Measurements from ENCODE around the gene MRPL58. TPM values are rescaled to one million over a fixed set of nuclear protein-coding genes. Genes with fewer than 3 reads are reported as not detected.

The MRPL58 gene
- total RNA-seq, 2 donors from 2014 or later, result 29.7 to 30.1 TPM

GRCh38 chr17:75030161-75030560 lies 17.7 kb downstream of the MRPL58 start:
- H3K27ac ChIP-seq (ENCODE audit: low read depth, low read length), result no peak overlapping the region

GRCh38 chr17:75031972-75032719 lies 19.7 kb downstream of the MRPL58 start:
- 76 to 78% methylated on average over 6 to 10 of the region's 10 CpGs for WGBS, 2 experiments (ENCODE audit: insufficient coverage in 1 of 2, insufficient read length in 1 of 2)
- peak; percentile 73 for DNase-seq
- peaks cover 3% of the 10 kb centered on the region for H3K4me1 Mint-ChIP-seq
- H3K27me3 Mint-ChIP-seq (ENCODE audit: insufficient read depth), result peaks cover 7% of the 10 kb centered on the region
- Histone ChIP-seq H3K4me1 (ENCODE audit: control insufficient read depth, insufficient read depth, low read length) (no peaks in the 10 kb centered on the region), H3K9me3 (ENCODE audit: control insufficient read depth, low read length) (peaks cover 24% of the 10 kb centered on the region), H3K27me3 (ENCODE audit: control insufficient read depth, insufficient read depth, low read length, poor library complexity, severe bottlenecking) (no peaks in the 10 kb centered on the region), H3K27ac (ENCODE audit: low read depth, low read length) (no peak overlapping the region), H3K9ac (ENCODE audit: extremely low read depth, low read length, poor library complexity, severe bottlenecking) (no peak overlapping the region), H3K36me3 (ENCODE audit: control insufficient read depth, insufficient read depth, low read length) (no peaks in the 10 kb centered on the region), H3K4me3 (ENCODE audit: low read length) (no peak overlapping the region)
- H3K27ac Mint-ChIP-seq, result no peak overlapping the region
- no peak for TF ChIP-seq CTCF (conservative IDR thresholded peaks at IDR 0.05)
- H3K36me3 Mint-ChIP-seq (ENCODE audit: low read depth), result peaks cover 8% of the 10 kb centered on the region
- H3K4me3 Mint-ChIP-seq, result peak overlapping the region; percentile 20
- H3K9me3 Mint-ChIP-seq, result peaks cover 42% of the 10 kb centered on the region

More at GRCh38 chr17:75030161-75030560, 17.7 kb downstream of the MRPL58 start:
- H3K4me3 Mint-ChIP-seq, result no peak overlapping the region
- no peaks in the 10 kb centered on the region for H3K4me1 ChIP-seq (ENCODE audit: control insufficient read depth, insufficient read depth, low read length)
- 80 to 96% methylated on average over 4 to 8 of the region's 8 CpGs for WGBS, 2 experiments (ENCODE audit: insufficient coverage in 1 of 2, insufficient read length in 1 of 2)
- no peak for TF ChIP-seq CTCF (conservative IDR thresholded peaks at IDR 0.05)
- no peak overlapping the region for H3K27ac Mint-ChIP-seq
- H3K27me3 ChIP-seq (ENCODE audit: control insufficient read depth, insufficient read depth, low read length, poor library complexity, severe bottlenecking), result no peaks in the 10 kb centered on the region
- peaks cover 61% of the 10 kb centered on the region for H3K9me3 Mint-ChIP-seq
- H3K4me3 ChIP-seq (ENCODE audit: low read length), result no peak overlapping the region
- H3K36me3 ChIP-seq (ENCODE audit: control insufficient read depth, insufficient read depth, low read length), result no peaks in the 10 kb centered on the region
- H3K27me3 Mint-ChIP-seq (ENCODE audit: insufficient read depth), result peaks cover 10% of the 10 kb centered on the region
- no peak overlapping the region for H3K9ac ChIP-seq (ENCODE audit: extremely low read depth, low read length, poor library complexity, severe bottlenecking)
- H3K4me1 Mint-ChIP-seq, result no peaks in the 10 kb centered on the region
- H3K36me3 Mint-ChIP-seq (ENCODE audit: low read depth), result peaks cover 7% of the 10 kb centered on the region
- peaks cover 35% of the 10 kb centered on the region for H3K9me3 ChIP-seq (ENCODE audit: control insufficient read depth, low read length)
- peak; percentile 56 for DNase-seq

GRCh38 chr17:75032720-75033280 lies 20.3 kb downstream of the MRPL58 start:
- H3K27ac Mint-ChIP-seq, result no peak overlapping the region
- peak overlapping the region; percentile 99 for H3K4me3 ChIP-seq (ENCODE audit: low read length)
- H3K27me3 Mint-ChIP-seq (ENCODE audit: insufficient read depth), result peaks cover 6% of the 10 kb centered on the region
- H3K36me3 Mint-ChIP-seq (ENCODE audit: low read depth), result peaks cover 8% of the 10 kb centered on the region
- H3K36me3 ChIP-seq (ENCODE audit: control insufficient read depth, insufficient read depth, low read length), result peaks cover 5% of the 10 kb centered on the region
- H3K9me3 Mint-ChIP-seq, result peaks cover 36% of the 10 kb centered on the region
- peak overlapping the region; percentile 9 for H3K9ac ChIP-seq (ENCODE audit: extremely low read depth, low read length, poor library complexity, severe bottlenecking)
- H3K4me1 Mint-ChIP-seq, result peaks cover 3% of the 10 kb centered on the region
- peak overlapping the region; percentile 97 for H3K4me3 Mint-ChIP-seq
- no peak overlapping the region for H3K27ac ChIP-seq (ENCODE audit: low read depth, low read length)
- peaks cover 22% of the 10 kb centered on the region for H3K9me3 ChIP-seq (ENCODE audit: control insufficient read depth, low read length)
- peak; percentile 60 for DNase-seq
- H3K27me3 ChIP-seq (ENCODE audit: control insufficient read depth, insufficient read depth, low read length, poor library complexity, severe bottlenecking), result no peaks in the 10 kb centered on the region
- no peaks in the 10 kb centered on the region for H3K4me1 ChIP-seq (ENCODE audit: control insufficient read depth, insufficient read depth, low read length)
- no peak for TF ChIP-seq CTCF (conservative IDR thresholded peaks at IDR 0.05)
- WGBS, 2 experiments (ENCODE audit: insufficient coverage in 1 of 2, insufficient read length in 1 of 2), result 54 to 73% methylated on average over 6 to 9 of the region's 13 CpGs
